ENCODE results near the gene C1orf35.

C1orf35 gene

DNA sequence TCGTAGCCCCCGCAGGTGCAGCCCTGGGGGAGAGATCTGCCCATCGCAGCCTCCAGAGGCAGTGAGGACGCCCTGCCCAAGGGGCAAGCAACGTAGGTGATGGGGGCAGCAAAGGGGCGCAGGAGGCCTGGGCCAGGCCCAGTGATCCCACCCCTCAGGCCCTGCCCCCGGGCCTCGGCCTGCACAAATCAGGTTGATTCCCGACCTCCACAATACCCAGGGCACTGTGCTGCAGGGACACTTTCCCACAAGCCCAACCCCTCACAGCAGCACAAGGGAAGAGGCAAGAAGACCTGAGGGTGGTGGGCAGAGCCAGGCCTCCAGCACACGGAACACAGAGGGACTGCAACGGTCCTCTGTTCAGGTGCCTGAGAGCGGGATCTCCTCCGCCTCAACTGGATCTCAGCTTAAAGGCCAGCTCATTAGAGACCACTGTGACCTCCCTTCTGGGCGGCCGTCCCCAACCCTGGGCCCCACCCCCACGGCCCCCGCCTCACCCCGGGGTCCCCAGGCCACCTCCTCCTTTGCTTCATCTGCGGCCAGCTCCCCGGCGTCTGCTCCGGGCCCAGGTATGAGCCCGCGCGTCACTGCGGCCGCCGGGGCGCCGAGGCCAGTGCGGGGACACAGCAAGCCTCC is 21.4 kb downstream of the C1orf35 start:
- DNase-seq, result no peak

DNA sequence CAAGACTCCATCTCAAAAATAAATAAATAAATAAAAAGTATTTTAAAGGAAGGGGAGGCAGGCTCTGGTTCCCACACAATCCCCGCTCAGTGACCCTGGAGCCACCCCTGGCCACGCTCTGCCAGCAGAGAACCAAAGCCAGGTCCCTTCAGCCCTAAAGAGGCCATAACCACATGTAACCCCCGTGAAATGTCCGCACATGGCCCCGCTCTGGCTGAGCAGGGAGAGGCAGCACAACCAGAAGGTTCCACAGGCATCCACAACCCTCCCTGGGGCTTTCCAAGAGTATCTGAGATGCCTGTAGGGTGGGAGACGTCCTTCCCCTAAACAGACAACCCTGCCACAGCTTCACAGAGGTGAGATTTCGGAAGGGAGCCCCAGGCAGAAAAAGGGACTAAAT is 22.0 kb downstream of the C1orf35 start:
- no peak for DNase-seq

DNA sequence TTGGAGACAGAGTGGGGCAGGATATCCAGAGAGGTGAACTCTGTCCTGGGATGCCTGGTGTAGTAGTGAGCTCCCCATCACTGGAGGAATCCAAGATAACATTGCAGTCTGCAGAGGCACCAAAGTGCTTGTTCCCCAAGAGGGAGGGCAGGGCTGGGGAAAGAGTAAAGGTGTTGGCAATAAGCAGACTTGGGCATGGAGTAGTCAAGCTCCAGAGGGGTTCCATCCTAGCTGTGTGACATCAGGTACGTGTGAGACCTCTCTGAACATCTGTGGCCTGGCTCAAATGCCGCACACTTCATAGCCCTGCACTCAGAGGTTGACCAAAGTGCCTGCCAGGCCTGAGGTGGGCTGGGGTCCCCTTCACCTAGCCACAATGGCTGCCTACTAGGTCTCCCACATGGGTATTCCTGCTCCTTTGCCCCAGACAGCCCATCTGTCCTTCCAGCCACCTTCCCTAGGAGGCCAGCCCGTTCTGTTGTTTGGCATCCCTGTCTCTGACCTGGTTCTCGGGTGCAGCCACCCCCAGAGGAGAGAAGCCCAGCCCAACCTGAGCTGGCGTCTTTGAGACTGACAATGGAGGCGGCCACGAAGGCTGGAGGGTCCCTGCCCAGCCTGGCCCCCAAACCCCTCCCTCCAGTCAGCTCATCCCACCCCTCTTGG is 23.4 kb downstream of the C1orf35 start:
- DNase-seq, result no peak

DNA sequence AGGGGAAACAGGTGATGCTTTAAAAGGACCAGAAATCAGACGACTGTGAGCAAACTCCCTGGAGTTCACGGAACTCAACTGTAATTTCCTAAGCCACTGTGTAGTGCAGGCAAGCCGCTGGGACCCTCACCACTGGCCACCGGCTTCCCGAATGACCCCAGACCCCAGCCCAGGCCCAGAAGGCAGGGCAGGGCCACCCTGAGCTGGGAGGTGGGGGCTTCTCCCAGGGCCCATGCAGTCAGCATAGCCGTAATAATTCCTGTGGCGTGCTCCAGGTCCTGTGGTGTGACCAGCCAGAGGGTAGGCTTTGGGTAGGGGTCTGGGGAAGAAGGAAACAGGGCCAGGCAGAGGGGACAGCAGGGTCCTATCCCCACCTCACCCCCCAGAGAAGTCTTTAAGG is 24.1 kb downstream of the C1orf35 start:
- no peak for DNase-seq

DNA sequence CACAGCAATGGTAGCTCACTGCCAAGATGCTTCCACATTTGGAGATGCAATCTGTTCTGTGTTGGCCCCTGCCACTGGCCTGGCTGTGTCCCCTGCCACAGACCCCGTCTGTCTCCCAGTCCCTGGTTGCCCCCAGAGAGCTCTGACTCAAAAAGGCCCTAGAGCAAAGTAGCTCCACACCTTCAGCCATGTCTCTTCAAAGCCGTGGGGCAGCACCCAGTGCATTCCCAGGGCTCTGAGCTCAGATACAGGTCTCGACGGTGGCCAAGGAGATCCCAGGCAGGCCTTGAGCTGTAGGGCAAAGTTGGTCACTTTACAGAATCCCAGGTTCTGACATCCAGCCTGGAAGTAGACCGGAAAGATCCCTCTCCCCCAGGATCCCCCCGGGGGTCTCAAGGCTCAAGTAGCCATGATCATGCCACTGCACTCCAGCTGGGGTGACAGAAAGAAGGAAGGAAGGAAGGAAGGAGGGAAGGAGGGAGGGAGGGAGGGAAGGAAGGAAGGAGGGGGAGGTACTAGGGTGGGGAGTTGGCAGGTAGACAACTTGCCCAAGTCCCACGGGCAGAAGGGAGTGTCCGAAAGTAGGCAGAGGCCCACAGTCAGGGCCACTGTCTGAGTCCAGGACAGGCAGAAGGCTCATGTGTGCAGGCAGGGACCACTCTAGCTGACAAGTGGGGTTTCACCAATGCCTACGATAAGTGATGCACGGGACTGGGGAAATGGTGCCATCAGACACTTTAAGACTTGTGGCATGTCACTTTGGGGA is 25.4 kb downstream of the C1orf35 start:
- no peak for DNase-seq

DNA sequence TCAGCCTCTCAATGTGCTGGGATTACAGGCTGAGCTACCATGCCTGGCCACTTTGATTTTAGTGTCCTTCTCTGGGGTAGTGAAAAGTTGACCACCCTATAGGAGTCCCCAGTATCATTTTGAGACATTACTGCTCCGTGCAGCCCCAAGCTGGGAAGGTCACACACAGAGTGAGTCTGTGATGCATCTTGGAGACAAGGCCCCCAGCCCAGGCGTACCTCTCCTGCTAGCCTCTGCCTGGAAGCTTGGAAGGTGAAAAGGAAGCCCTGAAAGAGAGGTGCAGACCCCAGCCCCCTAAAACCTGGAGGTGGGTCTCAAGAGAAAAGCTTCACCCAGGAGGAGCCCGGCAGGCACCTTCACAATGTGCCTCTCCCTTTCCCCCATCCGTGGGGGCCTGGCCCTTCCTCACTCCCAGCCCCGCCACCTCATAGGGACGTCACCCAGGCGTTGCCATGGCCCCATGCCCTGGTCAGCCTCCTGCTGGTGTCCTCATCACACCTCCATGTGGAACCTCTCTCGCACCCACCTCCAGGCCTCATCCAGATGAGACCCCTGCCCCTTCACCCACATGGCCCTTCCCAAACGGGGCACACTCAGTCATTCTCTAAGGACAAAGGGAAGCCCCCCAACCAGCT is 26.2 kb downstream of the C1orf35 start:
- no peak for DNase-seq

DNA sequence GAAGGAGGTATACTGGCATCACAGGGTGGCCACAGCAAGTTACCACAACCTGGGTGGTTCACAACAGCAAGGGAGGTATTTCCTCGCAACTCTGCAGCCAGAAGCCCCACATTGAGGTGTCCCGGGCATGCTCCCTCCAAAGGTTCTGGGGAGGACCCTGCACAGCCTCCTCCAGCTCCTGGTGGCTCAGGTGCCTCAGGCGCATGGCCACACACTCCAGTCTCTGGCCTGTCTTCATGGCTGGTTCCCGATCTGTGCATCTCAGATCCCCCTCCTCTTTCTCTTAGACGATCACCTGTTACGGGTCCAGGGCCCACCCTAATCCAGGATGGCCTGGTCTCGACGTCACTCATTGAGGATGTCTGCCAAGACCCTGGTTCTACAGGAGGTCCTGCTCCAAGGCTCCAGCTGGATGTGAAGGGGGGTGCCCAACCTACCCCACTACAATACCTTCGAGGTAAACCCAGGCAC is 27.3 kb downstream of the C1orf35 start:
- DNase-seq, result no peak

DNA sequence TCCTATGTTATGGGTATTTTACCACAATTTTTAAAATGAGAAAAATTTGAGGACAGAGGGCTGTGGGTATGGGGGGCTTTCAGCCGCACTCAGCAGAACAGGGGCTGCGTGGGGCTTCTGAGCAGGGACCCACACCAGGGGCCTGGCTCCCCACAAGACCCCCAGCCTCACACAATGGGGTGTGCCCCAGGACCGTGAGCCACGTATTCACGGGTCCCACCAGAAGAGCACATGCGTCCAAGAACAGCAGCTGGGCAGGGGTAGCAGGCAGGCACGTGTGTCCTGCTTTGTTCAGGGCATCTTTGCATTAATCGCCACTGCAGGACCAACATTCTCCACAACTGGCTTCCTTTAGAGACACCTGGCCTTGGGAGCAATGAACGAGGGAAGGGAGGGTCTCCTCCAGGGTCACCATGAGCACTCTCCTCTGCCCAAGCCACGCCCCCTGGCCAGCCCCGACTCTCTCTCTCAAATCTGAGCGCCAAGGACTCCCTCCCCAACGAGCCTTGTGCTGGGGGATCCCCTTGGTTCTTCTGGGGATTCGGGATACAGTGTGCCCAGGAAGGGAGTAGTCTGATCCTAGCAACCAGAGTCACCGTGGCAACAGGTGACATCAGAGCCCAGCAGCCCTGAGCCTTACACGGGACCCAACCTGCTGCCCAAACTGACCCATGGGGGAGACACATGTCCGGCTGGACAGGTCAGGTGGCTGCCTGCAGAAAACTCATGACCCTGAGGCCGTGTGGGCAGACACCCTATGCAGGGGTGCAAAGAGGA is 28.0 kb downstream of the C1orf35 start:
- no peak for DNase-seq

DNA sequence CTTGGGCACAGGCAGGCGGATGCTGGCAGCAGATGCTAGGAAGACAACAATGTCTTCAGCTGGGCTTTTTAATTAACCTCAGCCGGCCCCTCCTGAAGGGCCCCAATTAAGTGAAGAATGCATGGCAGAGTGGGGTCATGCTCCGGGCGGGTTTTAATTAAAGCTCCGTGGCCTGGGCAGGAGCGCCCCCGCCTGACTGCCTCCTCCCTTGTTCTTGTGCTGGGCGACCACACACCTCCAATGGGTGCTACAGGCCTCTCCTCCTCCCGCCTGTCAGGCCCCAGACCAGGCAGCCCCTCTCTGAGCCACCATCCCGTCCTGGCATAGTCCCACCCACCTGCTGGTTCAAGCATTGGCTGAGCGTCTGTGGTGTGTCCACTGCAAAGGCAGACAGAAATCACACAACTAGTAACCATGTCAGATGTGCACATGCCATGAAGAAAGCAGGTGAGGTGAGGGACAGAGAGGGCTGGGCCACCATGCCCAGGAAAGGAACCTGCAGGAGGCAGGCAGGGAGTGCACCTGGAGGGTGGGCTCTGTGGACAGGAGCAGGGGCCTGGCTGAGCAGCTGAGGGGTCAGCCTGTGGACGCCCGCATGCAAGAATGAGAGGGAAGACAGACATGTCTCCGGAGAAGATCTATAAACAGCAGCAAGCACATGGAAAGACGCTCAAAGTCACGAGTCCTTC is 29.1 kb downstream of the C1orf35 start:
- no peak for DNase-seq

DNA sequence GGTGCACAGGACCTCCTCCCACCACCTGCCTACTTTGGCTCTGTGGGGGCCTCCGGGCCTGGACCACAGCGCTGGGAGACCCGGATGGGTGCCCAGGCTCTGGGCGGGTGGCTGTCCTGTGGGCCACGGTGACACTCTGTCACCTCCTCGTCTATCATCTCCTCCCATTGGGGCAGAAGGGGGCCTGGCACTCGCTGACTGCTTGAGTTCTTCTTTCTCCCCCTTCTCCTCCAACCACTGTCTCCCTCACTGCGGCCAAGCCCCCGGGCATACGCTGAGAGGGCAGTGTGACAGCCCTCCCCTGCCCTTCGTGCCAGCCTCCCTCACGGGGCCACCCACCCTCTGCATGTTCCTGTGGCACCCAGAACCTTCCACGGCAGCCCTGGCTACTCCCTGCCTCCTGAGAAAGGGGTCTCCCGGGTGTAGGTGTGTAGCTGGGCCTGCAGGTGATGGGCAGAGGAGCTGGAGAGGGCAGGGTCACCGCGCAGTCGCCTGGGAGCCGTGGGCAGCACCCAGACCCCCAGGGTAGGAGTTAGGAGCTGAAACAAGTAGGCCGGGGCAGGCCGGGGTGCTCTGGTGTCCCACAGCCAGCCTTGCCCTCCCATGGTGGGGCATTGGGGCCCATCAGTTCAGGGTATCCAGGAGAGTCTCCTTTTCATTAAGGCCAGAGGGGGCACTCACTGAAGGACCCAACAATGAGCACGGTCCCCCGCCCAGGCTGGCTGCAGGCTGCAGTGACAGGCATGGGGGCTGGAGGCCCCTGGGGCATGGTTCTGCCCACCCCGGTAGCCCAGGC is 29.9 kb downstream of the C1orf35 start:
- no peak for DNase-seq

DNA sequence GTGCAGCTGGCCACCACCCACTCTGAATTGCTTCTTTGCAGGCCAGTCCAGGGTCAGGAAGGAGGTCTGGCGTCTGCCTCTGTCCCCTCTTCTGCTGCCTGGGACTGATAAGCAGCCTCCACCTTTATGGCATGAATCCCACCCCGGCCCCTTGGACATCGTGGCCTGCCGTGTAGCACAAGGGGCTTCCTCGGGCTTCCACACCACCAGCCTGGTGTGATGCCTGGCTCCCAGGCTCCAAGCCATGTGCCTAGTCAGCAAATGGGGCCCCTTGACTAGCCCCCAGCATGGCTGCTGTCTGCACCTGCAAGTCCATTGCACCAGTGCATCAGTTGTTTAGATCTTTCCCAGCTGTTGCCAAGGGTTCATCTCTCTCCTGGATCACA is 30.5 kb downstream of the C1orf35 start:
- no peak for DNase-seq

DNA sequence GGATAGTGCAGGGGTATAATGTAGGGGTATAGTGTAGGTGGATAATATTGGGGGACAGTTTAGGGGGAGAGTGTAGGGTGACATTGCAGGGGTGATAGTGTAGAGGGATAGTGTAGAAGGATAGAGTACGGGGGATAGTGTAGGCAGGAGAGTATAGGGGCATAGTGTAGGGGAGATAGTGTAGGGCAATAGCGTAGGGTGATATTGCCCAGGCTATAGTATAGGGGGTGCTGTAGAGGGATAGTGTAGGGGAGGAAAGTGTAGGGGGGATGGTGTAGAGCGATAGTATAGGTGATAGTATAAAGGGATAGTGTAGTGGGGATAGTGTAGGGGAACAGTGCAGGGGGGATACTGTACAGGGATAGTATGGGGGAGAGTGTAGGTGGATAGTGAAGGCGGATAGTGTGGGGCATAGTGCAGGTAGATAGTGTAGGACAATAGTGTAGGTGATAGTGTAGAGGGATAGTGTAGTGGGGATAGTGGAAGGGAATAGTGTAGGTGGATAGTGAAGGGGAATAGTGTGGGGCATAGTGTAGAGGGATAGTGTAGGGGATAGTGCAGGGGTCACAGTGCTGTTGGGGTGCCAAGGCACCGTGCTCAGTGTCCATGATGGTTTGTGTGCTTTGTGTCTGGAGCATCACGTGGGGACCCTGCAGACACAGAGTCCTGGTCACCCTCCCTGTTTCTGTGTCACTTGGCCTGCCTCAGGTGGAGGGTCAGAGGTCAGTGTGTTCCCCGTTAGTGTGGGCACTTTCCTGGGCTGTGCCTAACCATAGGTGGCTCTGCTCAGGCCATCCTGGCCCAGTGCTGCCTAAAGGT is 31.1 kb downstream of the C1orf35 start:
- no peak for DNase-seq

DNA sequence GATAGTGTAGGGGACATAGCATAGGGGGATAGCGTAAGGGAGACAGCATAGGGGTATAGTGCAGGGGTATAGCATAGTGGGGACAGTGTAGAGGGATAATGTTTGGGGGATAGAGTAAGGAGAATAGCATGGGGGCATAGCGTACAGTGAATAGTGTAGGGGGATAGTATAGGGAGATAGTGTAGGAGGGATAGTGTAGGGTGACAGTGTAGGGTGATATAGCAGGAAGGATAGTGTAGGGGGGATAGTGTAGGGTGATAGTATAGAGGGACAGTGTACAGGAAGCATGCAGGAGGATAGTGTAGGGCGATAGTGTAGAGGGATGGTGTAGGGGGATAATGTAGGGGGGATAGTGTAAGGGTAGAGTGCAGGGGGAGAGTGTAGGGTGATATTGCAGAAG is 32.3 kb downstream of the C1orf35 start:
- DNase-seq, result no peak

DNA sequence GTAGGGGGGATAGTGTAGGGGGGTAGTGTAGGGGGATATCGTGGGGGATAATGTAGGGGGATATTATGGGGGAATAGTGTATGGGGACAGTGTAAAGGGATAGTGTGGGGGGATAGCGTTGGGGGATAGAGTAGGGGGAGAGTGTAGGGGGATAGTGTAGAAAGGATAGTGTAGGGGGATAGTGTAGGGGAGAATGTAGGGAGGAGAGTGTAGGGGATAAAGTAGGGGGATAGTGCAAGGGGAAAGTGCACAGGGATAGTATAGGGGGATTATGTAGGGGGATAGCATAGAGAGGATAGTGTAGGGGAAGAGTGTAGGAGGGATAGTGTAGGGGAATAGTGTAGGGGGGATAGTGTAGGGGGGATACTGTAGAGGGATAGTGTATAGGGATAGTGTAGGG is 33.0 kb downstream of the C1orf35 start:
- no peak for DNase-seq

DNA sequence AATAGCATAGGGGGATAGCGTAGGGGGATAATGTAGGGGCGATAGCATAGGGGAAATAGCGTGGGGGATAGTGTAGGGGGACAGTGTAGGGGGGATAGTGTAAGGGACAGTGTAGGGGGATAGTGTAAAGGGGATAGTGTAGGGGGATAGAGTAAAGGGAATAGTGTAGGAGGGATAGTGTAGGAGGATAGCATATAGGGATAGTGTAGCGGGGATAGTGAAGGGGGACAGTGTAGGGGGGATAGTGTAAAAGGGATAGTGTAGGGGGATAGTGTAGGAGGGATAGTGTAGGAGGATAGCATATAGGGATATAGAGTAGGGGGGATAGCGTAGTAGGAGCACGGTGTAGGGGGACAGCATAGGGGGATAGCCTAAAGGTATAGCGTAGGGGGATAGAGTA is 34.8 kb downstream of the C1orf35 start:
- no peak for DNase-seq

DNA sequence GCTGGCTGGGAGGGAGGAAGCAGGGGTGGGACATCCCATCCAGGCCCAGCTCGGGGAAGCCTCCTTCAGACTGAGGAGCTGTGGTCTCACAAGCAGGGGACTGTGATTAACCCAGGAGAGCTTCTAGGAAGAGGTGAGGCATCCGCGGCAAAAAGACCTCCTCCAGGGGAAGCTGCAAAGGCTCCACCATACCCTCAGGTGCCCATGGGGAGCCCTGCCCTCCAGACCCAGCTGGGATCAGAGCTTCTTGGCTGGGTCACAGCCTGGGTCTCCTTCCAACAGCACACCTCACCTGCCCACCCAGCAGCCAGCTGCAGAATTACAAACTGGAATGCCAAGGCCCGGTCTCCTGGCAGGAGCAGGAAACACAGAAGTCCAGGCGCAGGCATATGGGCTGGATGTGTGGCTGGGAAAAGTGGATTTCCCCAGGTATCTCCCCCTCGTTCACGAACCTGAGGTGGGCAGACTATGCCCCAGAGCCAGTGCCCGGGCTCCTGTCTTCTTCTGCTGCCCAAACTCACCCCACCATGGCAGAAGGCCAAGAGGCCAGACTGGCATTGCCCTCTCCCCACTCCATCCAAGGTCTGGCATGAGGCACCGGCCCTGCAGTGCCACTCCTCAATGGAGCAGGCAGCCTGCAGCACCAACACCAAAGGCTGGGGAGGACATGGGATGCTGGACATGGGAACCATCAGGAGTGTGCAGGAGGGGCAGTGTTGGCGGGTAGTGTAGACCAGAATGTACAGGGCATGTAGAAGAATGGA is 36.1 kb downstream of the C1orf35 start:
- no peak for DNase-seq

DNA sequence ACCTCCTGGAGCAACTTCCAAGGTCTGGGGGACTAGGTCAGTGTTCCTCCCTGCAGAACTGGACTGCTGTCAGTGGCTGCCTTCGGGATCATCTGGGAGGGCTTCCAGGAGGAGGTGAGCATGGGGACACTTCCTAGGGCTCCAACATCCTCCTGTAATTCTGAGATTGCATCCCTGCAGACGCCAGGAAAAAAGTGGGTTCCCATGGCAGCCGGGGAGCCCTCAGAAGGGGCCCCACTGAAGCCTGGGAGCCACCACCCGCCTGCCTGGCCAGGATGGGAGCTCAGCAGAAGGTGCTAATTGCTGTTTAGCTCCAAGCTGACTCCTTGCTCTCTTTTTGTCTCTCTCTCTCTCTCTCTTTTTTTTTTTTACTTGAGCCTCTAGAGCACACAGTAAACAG is 36.7 kb downstream of the C1orf35 start:
- DNase-seq, result no peak
